ENCODE data around the gene CCDC12. TPM values are rescaled to one million over a fixed set of nuclear protein-coding genes. Genes with fewer than 3 reads are reported as not detected.

The CCDC12 gene
- total and polyA plus RNA-seq, 9 of the 15 experiments (the other 6 are each of a cell fraction or from before 2014, with no cell fraction given), result 8.9 to 201 (median 86.9) TPM

- in situ Hi-C loops (cut with MboI) (loop anchor here (5.0 kb wide), 1 partner anchor 181 kb away; the partner anchor contains the start of gene PRSS50), intact Hi-C loops (cut with micrococcal nuclease) (loop anchor here (5.0 kb wide), 1 partner anchor 51 kb away; no protein-coding TSS in a partner anchor)
- no peak overlapping the region for H3K4me2 ChIP-seq (ENCODE audit: insufficient read depth, low read length)
- H3K9me1 ChIP-seq (ENCODE audit: control insufficient read depth, insufficient read depth, low read length), result no peaks in the 10 kb centered on the region
- CTCF ChIA-PET (ENCODE audit: low intra/inter-chr PET ratio), result interaction anchor here (0.8 kb wide), 1 partner anchor 12 kb away, joined by 3 read pairs; no protein-coding TSS in a partner anchor
- peaks cover 5 to 56% of the 10 kb centered on the region in 2 experiments; a peak in 4 of 5 replicates for H3K27me3 ChIP-seq (ENCODE audit: control insufficient read depth in 2 of 2, insufficient read depth in 2 of 2, low read length in 2 of 2)
- no peaks in the 10 kb centered on the region for H3K36me3 ChIP-seq (ENCODE audit: control insufficient read depth, insufficient read depth, low read length)
- peaks cover 28% of the 10 kb centered on the region for H4K20me1 ChIP-seq (replicated peaks; ENCODE audit: control insufficient read depth, insufficient read depth, low read length)
- H3K9me3 ChIP-seq (replicated peaks; ENCODE audit: control insufficient read depth, insufficient read depth, low read depth, low read length), result no peaks in the 10 kb centered on the region
- no peak overlapping the region for H3K27ac ChIP-seq (ENCODE audit: extremely low read depth, low read depth, low read length)
- DNase-seq (ENCODE audit: extremely low read depth in 1 of 4, low spot score in 3 of 4), result peak in 2 of 4 experiments; percentile 46 to 47
- no peak for FAIRE-seq
- no TSS peak for BruUV-seq (replicated peaks)
- ATAC-seq, result no peak
- H3K4me3 ChIP-seq, result no peak overlapping the region
- TF ChIP-seq PTBP1 (IDR thresholded peaks at IDR 0.05; ENCODE audit: low read depth, low read length) (no peak), NR2C1 (IDR thresholded peaks at IDR 0.05) (peak; percentile 91), NR2C1 (tag; IDR thresholded peaks at IDR 0.05) (peak; percentile 92), SNAPC5 (CRISPR knock-in tag; IDR thresholded peaks at IDR 0.05) (no peak), NR2C2 (CRISPR knock-in tag; IDR thresholded peaks at IDR 0.05) (peak; percentile 83), NR2C2 (tag; IDR thresholded peaks at IDR 0.05) (peak; percentile 84), CTCF (IDR thresholded peaks at IDR 0.05 in 2 of 3, conservative IDR thresholded peaks at IDR 0.05 in 1 of 3; ENCODE audit: insufficient read depth in 2 of 3, low read depth in 1 of 3, low read length in 3 of 3) (peak; percentile 27 to 81 (median 39); a peak in 4 of 6 replicates)
- 0 out of 4 replicates have a peak overlapping the region, but pooled peaks of 1 of the 2 experiments have one; percentile 6 for H3K9ac ChIP-seq (ENCODE audit: insufficient read depth in 1 of 2, low read depth in 2 of 2, low read length in 2 of 2)
- POLR2A ChIA-PET, result interaction anchor here (0.7 kb wide), 1 partner anchor 199 kb away, joined by 3 read pairs; no protein-coding TSS in a partner anchor
- no peak overlapping the region for H2AFZ ChIP-seq (ENCODE audit: low read depth, low read length)
- H3K79me2 ChIP-seq (ENCODE audit: control insufficient read depth, insufficient read depth, low read length), result no peaks in the 10 kb centered on the region
- 10% methylated on average over 15 of the region's 15 CpGs for WGBS (ENCODE audit: insufficient coverage, low coverage, missing lambda C conversion rate)
- H3K4me1 ChIP-seq (replicated peaks in 1 of 2; ENCODE audit: control insufficient read depth in 2 of 2, insufficient read depth in 2 of 2, low read length in 2 of 2), result peaks cover 0 to 36% of the 10 kb centered on the region in 2 experiments; a peak in 2 of 5 replicates
These were observed 78.7 kb downstream of the CCDC12 start for GRCh38 chr3:46897829-46898320.
